ENCODE measurements around the gene TPCN2. TPM values are rescaled to one million over a fixed set of nuclear protein-coding genes. Genes with fewer than 3 reads are reported as not detected.
"Not testable (repeated sequence)": the region's sequence is repeated elsewhere in the genome, so short reads cannot be mapped to it uniquely, and the experiment has no call there.

Gene TPCN2
- total and polyA plus RNA-seq, 4 experiments from 2014 or later = 6.6 to 23.0 (median 14.8) TPM

GRCh38 chr11:69145050-69145380 is 96.3 kb downstream of the TPCN2 start:
- intact Hi-C loops (cut with micrococcal nuclease) = no loop called here
- Histone ChIP-seq H3K27ac (ENCODE audit: low read depth, low read length) (no peak overlapping the region), H3K27me3 (ENCODE audit: insufficient read depth, low read length) (no peaks in the 10 kb centered on the region), H3K9me3 (ENCODE audit: control insufficient read depth in 1 of 2, low read length in 2 of 2) (no peaks in the 10 kb centered on the region), H3K36me3 (ENCODE audit: insufficient read depth, low read length) (no peaks in the 10 kb centered on the region), H3K4me3 (ENCODE audit: low read length in 2 of 2) (no peak overlapping the region), H3K4me1 (ENCODE audit: insufficient read depth, low read length) (no peaks in the 10 kb centered on the region)
- ChIA-PET CTCF (ENCODE audit: partially characterized antibody) (no interaction called here), POLR2A (ENCODE audit: partially characterized antibody) (no interaction called here)
- peak overlapping the region in 1 of 7 donors; percentile 36 for H3K27ac Mint-ChIP-seq
- DNase-seq = no peak
- peaks cover 6 to 32% (median 18%) of the 10 kb centered on the region in 8 donors for H3K9me3 Mint-ChIP-seq
- H3K36me3 Mint-ChIP-seq = peaks cover 3 to 15% of the 10 kb centered on the region in 2 donors
- peaks cover 3 to 4% of the 10 kb centered on the region in 2 donors for H3K27me3 Mint-ChIP-seq
- H3K4me3 Mint-ChIP-seq = no peak overlapping the region
- H3K4me1 Mint-ChIP-seq = peaks cover 0 to 1% (median 0%) of the 10 kb centered on the region in 4 donors

GRCh38 chr11:69148377-69148762 is 99.6 kb downstream of the TPCN2 start:
- Histone ChIP-seq H3K9me3 (ENCODE audit: control insufficient read depth in 1 of 2, low read length in 2 of 2) (no peaks in the 10 kb centered on the region), H3K4me3 (ENCODE audit: low read length in 2 of 2) (no peak overlapping the region), H3K36me3 (ENCODE audit: insufficient read depth, low read length) (no peaks in the 10 kb centered on the region), H3K27ac (ENCODE audit: low read depth, low read length) (no peak overlapping the region), H3K4me1 (ENCODE audit: insufficient read depth, low read length) (no peaks in the 10 kb centered on the region), H3K27me3 (ENCODE audit: insufficient read depth, low read length) (no peaks in the 10 kb centered on the region)
- POLR2A ChIA-PET (ENCODE audit: partially characterized antibody) = no interaction called here
- Mint-ChIP-seq H3K4me1 (peaks cover 0 to 2% (median 0%) of the 10 kb centered on the region in 4 donors), H3K27ac (no peak overlapping the region), H3K27me3 (peaks cover 3% of the 10 kb centered on the region in 2 donors), H3K4me3 (no peak overlapping the region), H3K9me3 (peaks cover 6 to 39% (median 19%) of the 10 kb centered on the region in 8 donors), H3K36me3 (peaks cover 3 to 15% of the 10 kb centered on the region in 2 donors)
- intact Hi-C loops (cut with micrococcal nuclease) = no loop called here
- no peak for DNase-seq
- CTCF ChIA-PET (ENCODE audit: partially characterized antibody) = no interaction called here

DNA sequence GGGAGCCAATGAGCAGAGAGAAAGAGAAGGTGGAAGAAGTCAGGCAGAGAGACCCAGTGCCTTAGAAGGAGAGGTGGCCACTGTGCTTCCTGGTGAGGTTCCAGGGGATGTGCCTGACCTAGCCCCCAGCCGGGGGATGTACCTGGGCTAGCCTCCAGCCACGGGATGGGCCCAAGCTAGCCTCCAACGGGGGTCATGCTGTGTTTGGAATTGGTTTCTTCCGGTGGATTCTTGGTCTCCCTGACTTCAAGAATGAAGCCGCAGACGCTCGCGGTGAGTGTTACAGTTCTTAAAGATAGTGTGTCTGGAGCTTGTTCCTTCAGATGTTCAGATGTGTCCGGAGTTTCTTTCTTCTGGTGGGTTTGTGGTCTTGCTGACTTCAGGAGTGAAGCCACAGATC is 100.1 kb downstream of the TPCN2 start:
- Mint-ChIP-seq H3K4me1 (peaks cover 0 to 5% (median 0%) of the 10 kb centered on the region in 4 donors), H3K27me3 (peaks cover 3% of the 10 kb centered on the region in 2 donors), H3K9me3 (peaks cover 6 to 39% (median 19%) of the 10 kb centered on the region in 8 donors), H3K4me3 (no peak overlapping the region), H3K36me3 (peaks cover 3 to 15% of the 10 kb centered on the region in 2 donors), H3K27ac (no peak overlapping the region)
- no peaks in the 10 kb centered on the region for H3K9me3 ChIP-seq (ENCODE audit: control insufficient read depth in 1 of 2, low read length in 2 of 2)
- no peak overlapping the region for H3K27ac ChIP-seq (ENCODE audit: low read depth, low read length)
- CTCF ChIA-PET (ENCODE audit: partially characterized antibody) = no interaction called here
- intact Hi-C loops (cut with micrococcal nuclease) = no loop called here
- no peak for DNase-seq
- no peaks in the 10 kb centered on the region for H3K36me3 ChIP-seq (ENCODE audit: insufficient read depth, low read length)
- no peaks in the 10 kb centered on the region for H3K4me1 ChIP-seq (ENCODE audit: insufficient read depth, low read length)
- POLR2A ChIA-PET (ENCODE audit: partially characterized antibody) = no interaction called here
- no peak overlapping the region for H3K4me3 ChIP-seq (ENCODE audit: low read length in 2 of 2)
- no peaks in the 10 kb centered on the region for H3K27me3 ChIP-seq (ENCODE audit: insufficient read depth, low read length)

GRCh38 chr11:69149338-69150045 is 100.8 kb downstream of the TPCN2 start:
- intact Hi-C loops (cut with micrococcal nuclease) = not testable (repeated sequence)

GRCh38 chr11:69150175-69150574 is 101.4 kb downstream of the TPCN2 start:
- H3K27me3 Mint-ChIP-seq = peaks cover 3% of the 10 kb centered on the region in 2 donors
- no peak overlapping the region for H3K4me3 ChIP-seq (ENCODE audit: low read length in 2 of 2)
- intact Hi-C loops (cut with micrococcal nuclease) = no loop called here
- peaks cover 0 to 5% (median 0%) of the 10 kb centered on the region in 4 donors for H3K4me1 Mint-ChIP-seq
- H3K9me3 Mint-ChIP-seq = peaks cover 6 to 33% (median 18%) of the 10 kb centered on the region in 8 donors
- H3K4me1 ChIP-seq (ENCODE audit: insufficient read depth, low read length) = no peaks in the 10 kb centered on the region
- H3K27ac Mint-ChIP-seq = no peak overlapping the region
- ChIA-PET CTCF (ENCODE audit: partially characterized antibody) (no interaction called here), POLR2A (ENCODE audit: partially characterized antibody) (no interaction called here)
- H3K36me3 Mint-ChIP-seq = peaks cover 3 to 15% of the 10 kb centered on the region in 2 donors
- H3K36me3 ChIP-seq (ENCODE audit: insufficient read depth, low read length) = no peaks in the 10 kb centered on the region
- no peak overlapping the region for H3K4me3 Mint-ChIP-seq
- no peaks in the 10 kb centered on the region for H3K27me3 ChIP-seq (ENCODE audit: insufficient read depth, low read length)
- DNase-seq = no peak
- H3K9me3 ChIP-seq (ENCODE audit: control insufficient read depth in 1 of 2, low read length in 2 of 2) = no peaks in the 10 kb centered on the region
- no peak overlapping the region for H3K27ac ChIP-seq (ENCODE audit: low read depth, low read length)

More at GRCh38 chr11:69149338-69150045, 100.8 kb downstream of the TPCN2 start:
- H3K27ac ChIP-seq (ENCODE audit: low read depth, low read length); H3K9me3 ChIP-seq (ENCODE audit: control insufficient read depth in 1 of 2, low read length in 2 of 2); CTCF ChIA-PET (ENCODE audit: partially characterized antibody); H3K27me3 ChIP-seq (ENCODE audit: insufficient read depth, low read length); DNase-seq; H3K4me1 Mint-ChIP-seq; H3K4me1 ChIP-seq (ENCODE audit: insufficient read depth, low read length); POLR2A ChIA-PET (ENCODE audit: partially characterized antibody); H3K27me3 Mint-ChIP-seq; H3K4me3 Mint-ChIP-seq; H3K36me3 ChIP-seq (ENCODE audit: insufficient read depth, low read length); H3K4me3 ChIP-seq (ENCODE audit: low read length in 2 of 2): not testable (repeated sequence)
- peaks cover 6 to 38% (median 19%) of the 10 kb centered on the region in 8 donors for H3K9me3 Mint-ChIP-seq
- peak overlapping the region in 1 of 7 donors; percentile 61 for H3K27ac Mint-ChIP-seq
- H3K36me3 Mint-ChIP-seq = peaks cover 3 to 15% of the 10 kb centered on the region in 2 donors

DNA sequence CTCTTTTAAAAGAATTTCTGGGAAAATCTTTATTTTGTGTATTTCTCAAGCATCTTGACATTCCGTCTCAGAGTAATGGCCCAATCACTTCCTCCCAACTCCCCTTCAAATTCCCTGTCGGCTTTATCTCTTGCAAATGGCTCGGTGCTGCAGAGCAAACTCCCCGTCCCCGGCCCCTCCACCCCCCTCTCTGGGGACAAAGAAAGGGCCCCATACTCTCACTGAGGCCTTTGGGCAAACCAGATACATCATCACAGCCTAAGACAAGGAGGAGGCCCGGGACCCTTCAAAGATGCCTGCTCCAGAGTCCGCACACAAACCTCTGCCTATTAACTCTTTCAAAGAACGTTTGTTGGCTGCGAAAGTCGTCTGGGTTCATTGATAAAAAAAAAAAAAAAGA is 103.1 kb downstream of the TPCN2 start:
- Histone ChIP-seq H3K9me3 (ENCODE audit: control insufficient read depth in 1 of 2, low read length in 2 of 2) (no peaks in the 10 kb centered on the region), H3K4me1 (ENCODE audit: insufficient read depth, low read length) (no peaks in the 10 kb centered on the region), H3K27me3 (ENCODE audit: insufficient read depth, low read length) (no peaks in the 10 kb centered on the region), H3K27ac (ENCODE audit: low read depth, low read length) (no peak overlapping the region), H3K36me3 (ENCODE audit: insufficient read depth, low read length) (no peaks in the 10 kb centered on the region), H3K4me3 (ENCODE audit: low read length in 2 of 2) (no peak overlapping the region)
- H3K27ac Mint-ChIP-seq = no peak overlapping the region
- H3K4me1 Mint-ChIP-seq = peaks cover 0 to 5% (median 1%) of the 10 kb centered on the region in 4 donors
- DNase-seq = no peak
- ChIA-PET CTCF (ENCODE audit: partially characterized antibody) (no interaction called here), POLR2A (ENCODE audit: partially characterized antibody) (no interaction called here)
- H3K4me3 Mint-ChIP-seq = no peak overlapping the region
- peaks cover 0 to 17% (median 6%) of the 10 kb centered on the region in 8 donors for H3K9me3 Mint-ChIP-seq
- peaks cover 0 to 7% of the 10 kb centered on the region in 2 donors for H3K27me3 Mint-ChIP-seq
- intact Hi-C loops (cut with micrococcal nuclease) = no loop called here
- peaks cover 3% of the 10 kb centered on the region in 2 donors for H3K36me3 Mint-ChIP-seq

DNA sequence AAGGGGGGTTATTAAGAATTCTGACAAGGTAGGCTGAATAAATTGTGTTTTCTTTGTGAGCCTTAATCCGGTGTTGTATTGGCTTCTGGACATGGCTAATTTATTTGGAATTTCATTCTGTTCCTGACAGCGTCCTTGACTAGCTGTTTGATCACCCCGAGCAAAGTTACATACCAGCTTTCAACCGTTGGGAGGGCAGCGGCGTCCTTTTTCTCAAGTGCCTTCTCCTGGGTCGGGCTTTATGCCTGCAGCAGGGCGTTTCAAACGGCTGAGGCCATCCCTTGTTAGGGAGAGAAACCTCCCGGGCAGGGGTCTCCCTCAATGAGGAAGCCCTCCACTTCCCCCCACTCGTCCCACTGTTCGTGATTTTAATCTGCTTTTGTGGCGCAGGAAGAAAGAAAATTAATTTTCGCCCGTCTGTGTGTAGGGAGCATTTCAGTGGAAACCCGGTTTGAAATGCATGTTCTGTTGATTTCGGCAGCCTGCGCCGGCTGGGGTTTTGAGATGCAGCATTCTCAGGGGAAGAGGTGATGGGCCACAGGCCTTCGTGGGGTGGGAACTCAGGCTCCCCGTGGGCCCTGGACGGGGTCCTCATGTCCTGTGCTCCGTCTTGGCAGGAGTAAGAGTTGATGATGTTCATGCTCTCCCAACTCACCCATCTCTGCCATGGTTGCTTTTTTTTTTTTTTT is 104.1 kb downstream of the TPCN2 start:
- Histone ChIP-seq H3K9me3 (ENCODE audit: control insufficient read depth in 1 of 2, low read length in 2 of 2) (no peaks in the 10 kb centered on the region), H3K36me3 (ENCODE audit: insufficient read depth, low read length) (no peaks in the 10 kb centered on the region), H3K4me3 (ENCODE audit: low read length in 2 of 2) (no peak overlapping the region), H3K27me3 (ENCODE audit: insufficient read depth, low read length) (no peaks in the 10 kb centered on the region), H3K4me1 (ENCODE audit: insufficient read depth, low read length) (no peaks in the 10 kb centered on the region), H3K27ac (ENCODE audit: low read depth, low read length) (no peak overlapping the region)
- Mint-ChIP-seq H3K4me1 (peaks cover 0 to 5% (median 1%) of the 10 kb centered on the region in 4 donors), H3K36me3 (peaks cover 3% of the 10 kb centered on the region in 2 donors), H3K27ac (no peak overlapping the region), H3K27me3 (peaks cover 1 to 7% of the 10 kb centered on the region in 2 donors), H3K4me3 (no peak overlapping the region), H3K9me3 (peaks cover 0 to 12% (median 3%) of the 10 kb centered on the region in 8 donors)
- DNase-seq = no peak
- ChIA-PET CTCF (ENCODE audit: partially characterized antibody) (no interaction called here), POLR2A (ENCODE audit: partially characterized antibody) (no interaction called here)
- intact Hi-C loops (cut with micrococcal nuclease) = no loop called here

Data from CD4-positive, alpha-beta memory T cell (primary cell).